Activated T-helper 17 cell treated with anti-CD3 and anti-CD28 coated beads, Interleukin-2, amount 50 U/mL, for 72 hours (primary cell): ENCODE data around the gene CCDC7. TPM values are rescaled to one million over a fixed set of nuclear protein-coding genes. Genes with fewer than 3 reads are reported as not detected.
"Not testable (repeated sequence)": the region's sequence is repeated elsewhere in the genome, so short reads cannot be mapped to it uniquely, and the experiment has no call there.

ENCODE experiments used
- ATAC-seq: fragments of 150-1000 bp; cut with Tn5 transposase; replicated peaks from 2 replicates; pipeline ENCODE4 v1.10.0; 2021; ENCODE audit warnings: mild to moderate bottlenecking, moderate library complexity
- H3K27ac Mint-ChIP-seq: one replicate; pipeline ENCODE4 v1.8.0; 2022; ENCODE audit warnings: mixed read lengths
- H3K27me3 Mint-ChIP-seq: one replicate; pipeline ENCODE4 v1.8.0; 2022; ENCODE audit warnings: mixed read lengths
- H3K36me3 Mint-ChIP-seq: one replicate; pipeline ENCODE4 v1.8.0; 2022; ENCODE audit warnings: low read depth, mild to moderate bottlenecking, mixed read lengths
- H3K4me1 Mint-ChIP-seq: one replicate; pipeline ENCODE4 v1.8.0; 2022; ENCODE audit warnings: mixed read lengths
- H3K4me3 Mint-ChIP-seq: one replicate; pipeline ENCODE4 v1.8.0; 2022; ENCODE audit warnings: mild to moderate bottlenecking, mixed read lengths
- H3K9me3 Mint-ChIP-seq: one replicate; pipeline ENCODE4 v1.8.0; 2022; ENCODE audit warnings: mixed read lengths
- total RNA-seq, 2 donors: library from RNA; stranded (reverse); gene quantifications; one replicate each; pipeline ENCODE4 v1.2.3, GENCODE V29; 2022

CCDC7 gene
- total RNA-seq, 2 donors from 2014 or later, result 14.6 to 53.7 TPM

DNA sequence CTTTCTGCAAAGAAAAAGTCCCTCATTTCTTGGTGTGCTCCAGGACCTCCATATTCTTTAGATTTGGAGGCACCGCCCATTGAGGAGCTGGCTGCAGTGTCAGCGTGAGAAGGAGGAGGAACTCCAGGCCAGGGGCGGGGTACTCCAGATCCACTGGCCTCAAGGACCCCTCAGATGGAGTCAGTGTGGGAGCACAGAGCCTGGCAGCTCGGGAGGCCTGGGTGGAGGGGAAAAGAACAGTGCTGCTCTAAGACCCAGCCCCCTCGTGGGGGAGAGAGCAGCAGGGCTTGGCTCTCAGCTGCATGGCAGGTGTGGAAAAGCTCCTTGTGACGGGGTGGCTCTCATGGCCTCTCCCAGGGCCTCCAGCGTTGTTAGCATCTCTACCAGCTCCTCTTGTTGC lies 441.5 kb downstream of the CCDC7 start:
- H3K4me1 Mint-ChIP-seq, result peaks cover 13% of the 10 kb centered on the region

DNA sequence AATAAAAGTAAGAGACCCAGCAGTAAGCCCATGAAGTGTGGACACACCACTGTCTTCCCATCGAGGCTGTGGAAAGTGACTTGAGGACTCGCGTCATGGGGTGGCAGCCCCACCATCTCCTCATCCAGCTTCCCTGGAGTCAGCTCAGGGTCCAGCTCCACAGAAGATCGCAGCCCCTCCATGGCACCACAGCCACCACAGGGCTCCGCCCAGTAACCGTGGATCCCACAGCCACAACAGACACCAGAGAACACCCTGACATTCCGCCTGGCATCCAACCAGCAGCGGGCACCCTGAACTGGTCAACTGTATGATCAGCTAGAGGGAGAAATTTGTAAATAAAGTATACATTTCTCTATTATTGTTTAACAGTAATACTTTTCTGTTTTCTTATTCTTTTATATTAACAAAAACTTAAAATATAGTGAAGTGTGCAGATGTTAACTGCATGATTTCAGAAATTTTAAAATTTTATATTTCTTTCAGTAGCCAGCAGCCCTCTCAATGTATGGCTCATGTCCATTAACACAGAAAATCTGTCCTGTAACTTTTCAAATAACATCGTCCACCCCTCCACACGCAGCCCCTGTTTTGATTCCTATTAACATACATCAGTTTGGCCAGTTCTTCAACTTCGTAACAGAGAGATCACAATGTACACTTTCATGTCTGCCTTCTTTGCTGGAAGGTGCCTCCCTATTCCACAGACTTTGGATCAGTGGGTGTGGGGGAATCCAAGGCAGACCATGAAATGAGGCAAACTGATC lies 442.4 kb downstream of the CCDC7 start:
- Mint-ChIP-seq H3K4me3 (no peak overlapping the region), H3K27ac (no peak overlapping the region), H3K36me3 (no peaks in the 10 kb centered on the region), H3K27me3 (no peaks in the 10 kb centered on the region), H3K4me1 (peaks cover 13% of the 10 kb centered on the region), H3K9me3 (no peaks in the 10 kb centered on the region)
- ATAC-seq, result no peak

More for the DNA sequence above, 441.5 kb downstream of the CCDC7 start:
- Mint-ChIP-seq H3K27ac (no peak overlapping the region), H3K27me3 (no peaks in the 10 kb centered on the region), H3K9me3 (no peaks in the 10 kb centered on the region), H3K36me3 (no peaks in the 10 kb centered on the region), H3K4me3 (no peak overlapping the region)
- ATAC-seq, result no peak

DNA sequence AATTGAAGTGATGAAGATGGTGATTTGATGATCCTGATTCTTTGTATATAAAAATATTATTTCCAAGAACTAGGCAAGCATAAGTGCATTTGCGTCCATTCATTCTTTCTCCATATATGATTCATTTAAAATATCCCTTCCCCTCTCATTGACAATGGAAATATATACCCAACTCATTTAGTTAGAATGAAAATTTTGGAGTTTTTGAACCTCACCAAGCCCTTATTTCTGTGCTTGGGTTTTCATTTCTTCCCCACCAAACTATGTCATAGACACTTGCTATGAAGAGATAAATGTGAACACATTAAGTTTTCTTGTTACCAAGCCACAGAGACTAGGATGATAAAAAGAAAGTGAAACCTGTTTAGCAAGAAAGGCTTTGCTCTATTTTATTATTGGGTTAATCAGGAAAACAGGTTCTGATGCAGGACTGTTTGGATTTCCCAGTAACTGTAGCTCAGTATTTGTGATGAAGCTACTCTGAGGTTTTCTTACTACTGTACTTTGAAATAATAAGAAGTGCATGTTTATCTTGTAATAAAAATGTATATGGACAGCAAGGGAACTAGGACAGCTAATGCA lies 443.8 kb downstream of the CCDC7 start:
- Mint-ChIP-seq H3K27ac (peak overlapping the region; percentile 49), H3K27me3 (no peaks in the 10 kb centered on the region), H3K9me3 (no peaks in the 10 kb centered on the region), H3K4me1 (peaks cover 13% of the 10 kb centered on the region), H3K36me3 (no peaks in the 10 kb centered on the region), H3K4me3 (peak overlapping the region; percentile 20)
- no peak for ATAC-seq

DNA sequence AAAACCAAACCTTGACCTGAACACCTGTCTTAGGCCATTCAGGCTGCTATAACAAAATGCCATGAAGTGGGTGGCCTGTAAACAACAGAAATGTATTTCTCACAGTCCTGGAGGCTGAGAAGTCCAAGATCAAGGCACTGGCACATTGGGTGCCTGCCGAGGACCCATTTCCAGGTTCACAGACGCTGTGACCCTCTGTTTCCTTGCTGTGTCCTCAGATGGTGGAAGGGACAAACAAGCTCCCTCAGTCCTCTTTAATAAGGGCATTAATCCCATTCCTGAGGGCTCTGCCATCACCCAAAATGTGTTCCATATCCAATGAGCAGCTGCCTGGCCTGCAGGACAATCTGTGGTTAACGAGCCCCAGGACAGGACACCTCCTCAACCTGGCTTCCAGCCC lies 444.5 kb downstream of the CCDC7 start:
- Mint-ChIP-seq H3K4me3 (no peak overlapping the region), H3K27ac (no peak overlapping the region), H3K36me3 (peaks cover 5% of the 10 kb centered on the region), H3K27me3 (no peaks in the 10 kb centered on the region), H3K9me3 (no peaks in the 10 kb centered on the region), H3K4me1 (peaks cover 13% of the 10 kb centered on the region)
- ATAC-seq, result no peak

DNA sequence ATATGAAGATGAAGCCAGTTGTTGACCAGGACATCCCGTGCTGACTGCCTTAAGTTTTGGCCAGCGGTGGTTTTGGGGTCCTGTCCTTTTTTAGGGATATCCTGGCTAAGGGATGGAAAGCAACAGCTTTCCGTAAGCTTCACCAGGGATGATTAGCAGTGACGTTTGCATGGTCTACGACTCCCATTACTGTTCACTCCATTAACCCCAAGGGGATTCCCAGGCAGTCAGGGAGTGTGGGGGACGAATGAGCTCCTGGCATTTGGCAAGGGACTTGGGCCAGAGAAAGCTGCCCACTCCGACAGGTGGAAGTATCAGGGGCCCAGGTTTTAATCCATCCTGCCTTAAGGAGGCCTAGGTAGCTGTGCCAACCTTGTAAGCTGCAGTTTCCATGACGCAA lies 445.3 kb downstream of the CCDC7 start:
- Mint-ChIP-seq H3K9me3 (no peaks in the 10 kb centered on the region), H3K4me3 (no peak overlapping the region), H3K4me1 (peaks cover 13% of the 10 kb centered on the region), H3K36me3 (peaks cover 13% of the 10 kb centered on the region), H3K27ac (no peak overlapping the region), H3K27me3 (no peaks in the 10 kb centered on the region)
- no peak for ATAC-seq

DNA sequence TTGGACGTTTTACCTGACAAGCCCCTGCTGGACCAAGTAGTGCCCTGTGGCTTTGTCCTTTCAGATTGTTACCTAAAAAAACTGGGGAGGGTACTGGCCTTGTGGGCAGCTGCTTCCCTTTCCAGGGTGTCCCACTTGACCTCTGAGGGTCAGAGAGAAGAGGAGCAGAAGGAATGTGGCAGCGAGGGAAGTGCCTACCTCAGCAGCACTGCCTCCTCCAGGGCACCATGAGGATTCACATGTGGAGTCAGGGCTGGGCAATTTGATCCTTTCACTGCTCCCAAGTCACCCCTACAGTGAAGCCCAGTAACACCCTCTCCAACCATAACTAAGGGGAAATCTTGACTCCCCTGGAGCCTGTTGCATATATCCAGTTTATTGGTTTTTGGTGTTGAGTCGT lies 447.5 kb downstream of the CCDC7 start:
- ATAC-seq, result no peak
- Mint-ChIP-seq H3K4me1 (peaks cover 13% of the 10 kb centered on the region), H3K27ac (no peak overlapping the region)

DNA sequence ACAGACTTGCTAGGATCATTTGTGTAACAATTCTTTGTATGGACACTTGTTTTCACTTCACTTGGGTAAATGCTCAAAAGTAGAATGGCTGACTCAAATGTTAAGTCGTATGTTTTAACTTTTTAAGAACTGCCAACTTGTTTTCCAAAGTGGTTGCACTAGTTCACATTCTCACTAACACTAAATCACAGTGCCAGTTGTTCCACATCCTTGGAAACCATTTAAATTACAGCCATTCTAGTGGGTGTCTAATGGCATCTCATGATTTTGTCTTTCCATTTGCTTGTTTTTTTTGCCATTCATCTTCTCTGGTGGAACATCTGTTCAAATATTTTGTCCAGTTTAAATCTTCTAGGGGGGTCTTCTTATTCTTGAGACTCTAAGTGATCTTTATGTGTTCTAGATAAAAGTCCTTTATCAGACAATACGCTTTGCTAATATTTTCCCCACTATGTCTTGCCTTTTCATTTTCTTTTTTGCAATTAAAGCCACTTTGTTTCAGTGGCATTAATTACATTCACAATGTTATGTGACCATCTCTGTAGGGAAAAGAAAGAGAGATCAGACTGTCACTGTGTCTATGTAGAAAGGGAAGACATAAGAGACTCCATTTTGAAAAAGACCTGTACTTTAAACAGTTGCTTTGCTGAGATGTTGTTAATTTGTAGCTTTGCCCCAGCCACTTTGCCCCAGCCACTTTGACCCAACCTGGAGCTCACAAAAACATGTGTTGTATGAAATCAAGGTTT lies 448.1 kb downstream of the CCDC7 start:
- H3K27ac Mint-ChIP-seq, result no peak overlapping the region
- no peaks in the 10 kb centered on the region for H3K9me3 Mint-ChIP-seq
- H3K36me3 Mint-ChIP-seq, result peaks cover 41% of the 10 kb centered on the region
- no peaks in the 10 kb centered on the region for H3K27me3 Mint-ChIP-seq
- no peak overlapping the region for H3K4me3 Mint-ChIP-seq
- no peak for ATAC-seq
- peaks cover 13% of the 10 kb centered on the region for H3K4me1 Mint-ChIP-seq

More for the DNA sequence above, 447.5 kb downstream of the CCDC7 start:
- H3K27me3 Mint-ChIP-seq, result no peaks in the 10 kb centered on the region
- no peaks in the 10 kb centered on the region for H3K9me3 Mint-ChIP-seq
- H3K4me3 Mint-ChIP-seq, result no peak overlapping the region
- peaks cover 35% of the 10 kb centered on the region for H3K36me3 Mint-ChIP-seq

DNA sequence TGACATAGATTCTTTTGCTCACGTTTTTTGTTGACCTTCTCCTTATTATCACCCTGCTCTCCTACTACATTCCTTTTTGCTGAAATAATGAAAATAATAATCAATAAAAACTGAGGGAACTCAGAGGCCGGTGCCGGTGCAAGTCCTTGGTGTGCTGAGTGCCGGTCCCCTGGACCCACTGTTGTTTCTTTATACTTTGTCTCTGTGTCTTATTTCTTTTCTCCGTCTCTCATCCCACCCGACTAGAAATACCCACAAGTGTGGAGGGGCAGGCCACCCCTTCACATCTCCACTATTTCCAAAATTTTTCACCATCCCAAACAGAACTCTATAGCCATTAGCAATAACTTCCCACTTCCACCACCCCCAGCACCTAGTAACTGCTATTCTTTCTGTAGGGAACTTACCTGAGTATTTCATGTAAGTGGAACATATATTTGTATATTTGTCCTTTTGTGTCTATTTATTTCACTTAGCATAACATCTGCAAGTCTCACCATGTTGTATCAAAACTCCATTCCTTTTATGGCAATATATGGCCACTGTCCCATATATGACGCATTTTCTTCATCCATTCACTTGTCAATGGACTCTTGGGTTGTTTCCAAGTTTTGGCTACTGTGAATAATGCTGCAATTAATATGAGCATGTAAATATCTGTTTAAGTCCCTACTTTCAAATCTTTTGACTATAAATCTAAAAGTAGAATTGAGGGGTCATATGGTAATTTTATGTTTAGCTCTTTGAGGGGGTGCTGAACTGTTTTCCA lies 449.4 kb downstream of the CCDC7 start:
- not testable (repeated sequence) for H3K27ac Mint-ChIP-seq, H3K27me3 Mint-ChIP-seq, H3K9me3 Mint-ChIP-seq, H3K4me1 Mint-ChIP-seq, ATAC-seq, H3K4me3 Mint-ChIP-seq
- peaks cover 54% of the 10 kb centered on the region for H3K36me3 Mint-ChIP-seq

DNA sequence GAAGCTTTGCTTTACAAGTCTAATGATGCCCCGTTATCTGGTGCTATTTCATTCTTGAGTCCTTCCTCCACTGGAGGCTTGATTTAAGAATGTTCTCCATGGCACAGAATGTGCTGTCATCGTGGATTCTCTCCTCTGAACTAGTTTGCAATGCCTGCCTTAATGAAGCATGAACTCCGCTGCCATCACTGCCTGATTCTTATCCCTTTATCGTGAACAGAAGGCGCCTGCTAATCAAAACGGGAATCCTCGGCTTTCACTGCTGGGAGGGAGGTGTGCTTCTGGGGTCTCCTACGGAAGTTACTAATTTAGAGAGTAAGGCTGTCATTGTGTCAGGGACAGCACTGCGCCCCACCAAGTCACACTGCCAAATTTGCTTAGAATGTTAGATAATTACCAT lies 455.9 kb downstream of the CCDC7 start:
- Mint-ChIP-seq H3K4me3 (no peak overlapping the region), H3K4me1 (peaks cover 4% of the 10 kb centered on the region), H3K27ac (no peak overlapping the region), H3K27me3 (no peaks in the 10 kb centered on the region), H3K36me3 (peaks cover 88% of the 10 kb centered on the region), H3K9me3 (no peaks in the 10 kb centered on the region)
- no peak for ATAC-seq

DNA sequence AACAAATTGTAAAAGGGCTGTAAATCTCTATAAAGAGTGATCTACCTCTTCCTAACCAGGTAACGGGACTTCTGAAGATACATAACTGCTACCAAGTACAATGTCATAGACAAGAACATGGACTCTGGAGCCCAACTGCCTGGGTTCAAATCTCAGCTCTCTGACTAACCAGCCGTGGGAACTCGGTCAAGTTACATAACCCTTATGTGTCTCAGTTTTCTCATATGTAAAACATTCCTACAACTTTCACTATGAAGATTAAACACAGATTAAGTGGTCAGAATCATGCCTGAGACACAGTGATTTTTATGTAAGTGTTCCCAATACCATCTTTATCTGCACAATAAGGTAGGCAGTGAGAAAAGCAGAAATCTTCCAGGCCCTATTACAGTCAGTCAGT lies 459.5 kb downstream of the CCDC7 start:
- H3K27me3 Mint-ChIP-seq, result no peaks in the 10 kb centered on the region
- peak overlapping the region; percentile 52 for H3K27ac Mint-ChIP-seq
- no peaks in the 10 kb centered on the region for H3K9me3 Mint-ChIP-seq
- no peak overlapping the region for H3K4me3 Mint-ChIP-seq
- peaks cover 4% of the 10 kb centered on the region for H3K4me1 Mint-ChIP-seq
- H3K36me3 Mint-ChIP-seq, result peaks cover 89% of the 10 kb centered on the region
- ATAC-seq, result no peak

DNA sequence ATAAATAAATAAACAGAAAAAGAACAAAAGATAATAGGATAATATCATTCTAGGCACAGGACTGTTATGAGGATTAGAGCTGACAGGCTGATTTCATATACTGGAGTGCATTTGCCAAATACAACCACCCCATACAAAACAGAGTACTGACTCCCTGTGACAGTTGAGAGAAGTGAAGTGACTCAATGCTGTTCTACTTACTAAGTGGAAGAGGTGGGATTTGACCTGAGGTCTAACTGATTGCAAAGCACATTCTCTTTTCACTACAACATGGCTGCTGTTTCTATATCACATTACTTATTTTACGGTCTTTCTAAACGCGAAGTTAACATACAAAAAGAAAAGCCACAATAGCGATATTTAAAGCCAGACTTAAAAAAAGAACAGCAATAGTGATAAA lies 460.7 kb downstream of the CCDC7 start:
- Mint-ChIP-seq H3K27me3 (no peaks in the 10 kb centered on the region), H3K4me3 (peak overlapping the region; percentile 27), H3K9me3 (no peaks in the 10 kb centered on the region), H3K27ac (peak overlapping the region; percentile 33), H3K4me1 (peaks cover 4% of the 10 kb centered on the region), H3K36me3 (peaks cover 99% of the 10 kb centered on the region)
- peak; percentile 21 for ATAC-seq

DNA sequence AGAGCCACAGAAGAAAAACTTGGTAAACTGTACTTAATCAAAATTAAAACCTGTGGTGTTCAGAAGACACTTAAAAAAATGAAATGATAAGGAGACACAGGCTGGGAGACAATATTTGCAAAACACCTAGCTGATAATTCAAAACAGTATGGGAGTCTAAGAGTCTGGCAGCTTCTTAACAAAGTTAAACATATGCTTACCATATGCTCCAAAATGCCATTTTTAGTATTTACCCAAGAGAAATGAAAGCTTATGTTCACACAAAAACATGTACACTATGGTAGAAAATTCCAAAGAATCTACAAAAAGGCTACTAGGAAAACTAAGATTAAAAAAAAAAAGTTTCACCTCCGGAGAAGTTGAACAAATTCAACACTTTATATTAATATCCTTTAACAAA lies 463.5 kb downstream of the CCDC7 start:
- Mint-ChIP-seq H3K4me3 (no peak overlapping the region), H3K4me1 (peaks cover 14% of the 10 kb centered on the region), H3K27ac (peak overlapping the region; percentile 28), H3K36me3 (peaks cover 100% of the 10 kb centered on the region), H3K9me3 (no peaks in the 10 kb centered on the region), H3K27me3 (no peaks in the 10 kb centered on the region)
- ATAC-seq, result no peak

DNA sequence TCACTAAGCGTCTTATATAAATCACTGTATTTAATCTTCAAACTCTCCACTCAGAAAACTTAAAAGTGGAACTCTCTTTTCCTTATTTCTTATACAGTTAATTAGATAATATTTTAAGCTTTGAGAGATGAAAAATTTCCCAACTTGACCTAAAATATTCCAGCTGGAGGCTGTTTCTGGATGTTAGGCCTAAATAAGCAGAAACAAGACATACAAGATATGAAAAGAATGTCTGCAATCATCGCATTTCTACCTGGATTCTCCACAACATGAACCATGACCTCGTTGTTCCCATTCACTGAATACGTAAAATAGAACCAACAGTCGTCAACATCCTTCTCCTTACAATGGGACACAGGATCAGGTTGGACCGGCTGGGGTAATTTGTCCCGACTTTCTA lies 464.0 kb downstream of the CCDC7 start:
- H3K4me1 Mint-ChIP-seq, result peaks cover 14% of the 10 kb centered on the region
- not testable (repeated sequence) for ATAC-seq, H3K4me3 Mint-ChIP-seq, H3K27ac Mint-ChIP-seq, H3K9me3 Mint-ChIP-seq, H3K27me3 Mint-ChIP-seq
- H3K36me3 Mint-ChIP-seq, result peaks cover 100% of the 10 kb centered on the region

DNA sequence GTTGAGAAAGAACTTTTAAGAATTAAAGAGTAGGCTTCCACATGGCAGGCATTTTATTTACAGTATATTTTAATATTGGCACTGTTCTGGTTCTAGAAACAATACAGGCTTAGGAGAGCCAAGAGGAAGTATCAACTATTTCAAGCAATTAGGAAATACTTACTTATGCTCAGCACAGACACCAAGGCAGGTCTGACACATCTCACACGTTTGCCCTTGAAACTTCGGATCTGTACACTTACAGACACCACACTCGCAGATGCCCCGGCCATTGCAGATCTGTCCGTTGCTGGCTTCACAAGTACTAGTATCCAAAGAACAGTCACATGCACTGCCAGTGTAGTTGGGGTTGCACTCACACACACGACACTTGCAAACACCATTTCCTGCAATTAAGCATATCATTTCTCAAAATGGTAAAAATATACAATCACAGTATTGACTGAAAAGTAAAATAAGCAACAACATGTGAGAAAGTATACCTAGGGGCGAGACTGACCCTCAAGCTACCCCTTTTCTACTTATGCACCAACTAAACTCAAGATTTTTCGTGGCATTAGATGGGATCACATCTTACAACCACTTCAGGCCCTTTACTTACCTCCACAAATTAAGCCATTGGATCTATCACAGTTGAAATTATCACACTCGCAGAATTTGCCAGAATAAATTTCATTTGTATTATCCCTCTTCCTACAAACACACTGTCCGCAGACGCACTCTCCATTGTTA lies 465.5 kb downstream of the CCDC7 start:
- no peak overlapping the region for H3K27ac Mint-ChIP-seq
- no peak for ATAC-seq

More for the DNA sequence above, 465.5 kb downstream of the CCDC7 start:
- Mint-ChIP-seq H3K4me3 (no peak overlapping the region), H3K9me3 (no peaks in the 10 kb centered on the region), H3K4me1 (peaks cover 11% of the 10 kb centered on the region), H3K36me3 (peaks cover 100% of the 10 kb centered on the region), H3K27me3 (no peaks in the 10 kb centered on the region)
